Upper lobe of left lung (tissue), 4 donors: ENCODE measurements around the gene SNX1.

Experiments
- POLR2AphosphoS5 ChIP-seq, 2 donors: sonication (generic); formaldehyde crosslinking; IDR thresholded peaks; one replicate each; pipeline ENCODE4 v1.5.1; 2017; ENCODE audit warnings: antibody characterized with exemption in 2 of 2
- TF ChIP-seq, protein P1 (sequence below), 6 experiments: fragments of 450-650 bp in 4 of 6; fragments of 200-600 bp in 2 of 6; sonication (generic) in 2 of 6; IDR thresholded peaks; one replicate each; pipeline ENCODE4 v1.5.1; 2016 to 2019; ENCODE audit warnings: antibody characterized with exemption in 6 of 6

DNA sequence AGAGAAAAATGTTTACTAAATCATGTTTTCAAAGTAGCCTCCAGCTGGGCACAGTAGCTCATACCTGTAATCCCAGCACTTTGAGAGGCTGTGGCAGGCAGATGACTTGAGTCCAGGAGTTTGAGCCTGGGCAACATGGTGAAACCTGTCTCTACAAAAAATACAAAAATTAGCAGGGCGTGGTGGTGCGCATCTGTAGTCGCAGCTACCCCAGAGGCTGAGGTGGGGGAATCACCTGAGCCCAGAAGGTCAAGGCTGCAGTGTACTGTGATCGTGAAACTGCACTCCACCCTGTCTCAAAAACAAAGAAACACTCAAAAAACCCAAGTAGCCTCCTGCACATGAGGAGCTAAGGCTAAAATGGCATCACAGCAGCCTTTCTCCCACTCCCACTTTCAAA, 68.7 kb downstream of the SNX1 start:
- no peak for TF ChIP-seq POLR2AphosphoS5 (IDR thresholded peaks at IDR 0.05)
- TF ChIP-seq, protein P1, sequence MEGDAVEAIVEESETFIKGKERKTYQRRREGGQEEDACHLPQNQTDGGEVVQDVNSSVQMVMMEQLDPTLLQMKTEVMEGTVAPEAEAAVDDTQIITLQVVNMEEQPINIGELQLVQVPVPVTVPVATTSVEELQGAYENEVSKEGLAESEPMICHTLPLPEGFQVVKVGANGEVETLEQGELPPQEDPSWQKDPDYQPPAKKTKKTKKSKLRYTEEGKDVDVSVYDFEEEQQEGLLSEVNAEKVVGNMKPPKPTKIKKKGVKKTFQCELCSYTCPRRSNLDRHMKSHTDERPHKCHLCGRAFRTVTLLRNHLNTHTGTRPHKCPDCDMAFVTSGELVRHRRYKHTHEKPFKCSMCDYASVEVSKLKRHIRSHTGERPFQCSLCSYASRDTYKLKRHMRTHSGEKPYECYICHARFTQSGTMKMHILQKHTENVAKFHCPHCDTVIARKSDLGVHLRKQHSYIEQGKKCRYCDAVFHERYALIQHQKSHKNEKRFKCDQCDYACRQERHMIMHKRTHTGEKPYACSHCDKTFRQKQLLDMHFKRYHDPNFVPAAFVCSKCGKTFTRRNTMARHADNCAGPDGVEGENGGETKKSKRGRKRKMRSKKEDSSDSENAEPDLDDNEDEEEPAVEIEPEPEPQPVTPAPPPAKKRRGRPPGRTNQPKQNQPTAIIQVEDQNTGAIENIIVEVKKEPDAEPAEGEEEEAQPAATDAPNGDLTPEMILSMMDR (IDR thresholded peaks at IDR 0.05): no peak
